HG02798 (cell line): ENCODE measurements around the gene PRRG2.

Experiments
- ATAC-seq: cut with Tn5 transposase; IDR thresholded peaks from one replicate; pipeline ENCODE4 v1.9.1; 2021; ENCODE audit warnings: mild to moderate bottlenecking; ENCODE audit not compliant: unreplicated experiment, poor library complexity

The PRRG2 gene

DNA sequence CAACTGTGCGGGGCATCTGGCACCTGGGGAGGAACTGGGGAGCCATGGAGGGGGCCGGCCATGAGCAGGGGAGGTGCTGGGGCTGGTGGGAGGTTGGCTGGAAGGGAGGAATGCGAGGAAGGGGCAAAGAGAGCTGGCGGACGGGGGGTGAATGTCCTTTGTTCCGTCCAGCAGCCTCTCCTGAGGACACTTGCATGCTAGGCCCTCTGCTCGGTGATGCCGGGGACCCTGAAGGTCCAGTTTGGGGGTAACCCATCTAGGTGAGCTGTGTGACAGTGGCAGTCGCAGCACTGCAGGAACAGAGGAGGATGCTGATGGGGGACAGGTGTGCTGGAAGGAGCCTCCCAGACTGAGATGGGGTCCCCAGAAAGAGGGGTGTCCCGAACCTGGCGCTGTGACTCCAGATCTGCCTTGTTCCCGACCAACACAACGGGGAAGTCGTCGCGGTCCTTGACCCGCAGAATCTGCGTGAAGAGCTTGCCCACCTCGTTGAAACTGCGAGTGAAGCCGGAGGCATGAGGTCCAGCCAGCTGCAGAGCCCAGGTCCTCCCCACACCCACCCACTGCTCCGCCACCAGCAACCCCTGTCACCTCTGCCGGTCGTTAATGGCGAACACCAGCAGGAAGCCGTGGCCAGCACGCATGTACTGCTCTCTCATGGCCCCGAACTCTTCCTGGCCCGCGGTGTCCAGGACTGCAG lies 55.3 kb downstream of the PRRG2 start:
- no peak for ATAC-seq

DNA sequence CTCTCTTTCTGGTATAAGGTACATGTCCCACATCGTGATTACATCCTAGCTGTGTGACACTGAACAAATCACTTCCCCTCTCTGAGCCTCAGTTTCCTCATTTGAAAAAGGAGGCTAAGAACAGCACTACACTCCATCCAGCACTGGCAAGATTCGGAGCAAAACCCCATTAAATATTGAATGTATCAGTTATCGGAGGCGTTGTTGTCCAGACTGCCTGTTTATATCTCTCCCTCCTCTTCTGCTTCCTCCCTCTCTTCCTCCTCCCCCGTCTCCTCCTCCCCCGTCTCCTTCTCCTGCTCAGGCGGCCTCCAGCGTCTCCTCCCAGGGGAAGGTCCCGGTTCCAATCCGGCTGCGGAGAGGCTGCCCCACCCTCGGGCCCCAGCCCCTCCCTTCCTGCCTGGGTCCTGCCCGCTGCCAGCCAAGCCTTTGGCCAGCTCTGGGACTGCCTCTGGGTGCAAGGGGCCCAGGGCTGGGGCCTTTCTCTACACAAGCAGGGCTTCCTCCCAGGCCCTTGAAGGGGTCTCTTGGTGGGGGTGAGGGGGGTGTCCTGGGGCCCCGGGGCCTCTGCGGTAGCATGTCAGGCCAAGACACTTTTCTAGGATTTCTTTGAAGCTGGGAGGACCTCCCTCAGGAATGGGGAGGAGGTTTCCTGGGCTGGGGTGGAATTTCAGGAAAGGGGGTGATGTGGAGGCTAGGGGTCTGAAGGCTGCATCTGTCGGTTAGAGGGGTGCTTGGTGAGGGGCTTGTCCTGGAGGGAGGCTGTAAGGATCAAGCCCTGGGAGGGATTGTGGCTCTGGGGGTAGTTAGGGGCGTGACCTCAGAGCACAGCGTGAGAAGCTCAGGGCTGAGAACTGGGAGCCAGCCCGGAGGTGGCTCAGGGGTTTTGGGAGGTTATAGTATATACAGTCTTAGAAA lies 57.0 kb downstream of the PRRG2 start:
- ATAC-seq, result no peak

DNA sequence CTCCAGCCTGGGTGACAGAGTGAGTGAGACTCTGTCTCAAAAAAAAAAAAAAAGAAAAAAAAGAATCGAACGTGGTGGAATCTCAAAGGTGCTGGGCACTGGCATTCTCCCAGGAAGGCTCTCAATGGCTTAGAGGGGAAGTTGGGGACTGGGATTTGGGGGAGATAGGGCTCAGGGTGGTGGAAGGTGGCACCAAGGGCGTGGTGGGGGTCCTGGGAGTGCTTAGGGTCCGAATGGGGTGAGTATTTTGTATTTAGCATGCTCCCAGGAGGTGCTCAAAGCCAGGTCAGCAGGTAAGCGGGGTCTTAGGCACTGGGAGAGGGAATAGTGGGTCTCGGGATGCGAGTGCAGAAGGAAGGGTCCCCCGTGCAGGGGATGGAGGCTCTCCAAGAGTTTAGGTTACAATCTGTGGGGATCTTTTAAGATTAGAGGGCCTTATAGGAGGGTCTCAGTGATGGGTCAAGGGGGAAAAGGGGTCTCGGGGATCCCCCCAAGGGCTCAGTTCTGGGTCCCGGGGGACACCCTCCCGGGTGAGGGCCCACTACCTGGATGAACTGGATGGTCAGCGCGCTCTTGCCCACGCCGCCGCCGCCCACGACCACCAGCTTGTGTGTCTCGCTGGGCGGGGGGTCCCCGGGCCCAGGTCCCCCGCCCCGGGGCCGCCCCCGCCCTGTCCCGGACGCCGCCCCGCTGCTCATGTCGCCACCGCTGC lies 58.4 kb downstream of the PRRG2 start:
- no peak for ATAC-seq

DNA sequence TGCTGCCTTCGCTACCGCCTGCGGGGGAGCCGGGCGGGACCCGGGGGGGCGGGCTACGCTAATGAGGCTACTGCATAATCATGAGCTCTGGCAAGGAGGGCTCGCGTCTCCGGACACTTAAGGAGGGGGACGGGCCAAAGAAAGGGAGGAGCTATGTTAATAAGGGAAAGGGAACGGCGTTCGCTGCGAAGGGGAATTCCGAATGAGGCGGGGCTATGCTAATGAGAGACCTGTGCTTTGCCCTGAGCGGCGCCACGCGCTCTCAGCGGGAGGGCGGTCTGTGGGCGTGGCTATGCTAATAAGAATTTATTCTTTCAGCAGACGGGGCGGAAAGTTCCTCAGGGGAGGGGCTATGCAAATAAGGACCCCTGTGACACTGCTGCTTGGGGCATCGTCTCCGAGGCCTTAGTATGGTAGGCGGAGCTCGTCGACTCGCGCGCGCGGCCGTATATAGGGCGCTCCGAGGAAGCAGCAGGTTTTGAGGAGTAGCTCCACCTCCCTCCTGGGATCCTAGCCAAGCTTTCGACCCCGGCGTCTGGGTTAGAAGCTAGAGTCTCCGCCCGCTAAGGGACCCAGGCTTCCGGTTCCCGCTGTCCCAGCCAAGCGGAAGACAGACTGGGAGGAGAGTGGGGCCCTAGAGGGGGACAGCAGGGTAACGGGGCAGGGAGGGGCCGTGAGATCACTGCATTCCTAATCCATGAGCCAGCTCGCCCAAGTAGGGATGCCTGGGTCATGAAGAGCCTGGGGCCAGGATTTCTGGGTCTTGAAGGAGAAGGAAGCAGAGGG lies 59.2 kb downstream of the PRRG2 start, which contains the start of gene RRAS:
Gene RRAS (minus strand): TSS at position 31 of the 786 bp plus-strand sequence. CDS start 45 bp downstream, outside the sequence.
- ATAC-seq, result peak; percentile 68
